Stimulated activated CD8-positive, alpha-beta memory T cell treated with anti-CD3 and anti-CD28 coated beads, Interleukin-7, amount 100 ng/mL, for 48 hours (primary cell): ENCODE results near the gene C21orf58.

Experiments used
- DNase-seq, 2 donors: peaks; one replicate each; pipeline ENCODE4 v3.0.0-alpha.2; 2020; ENCODE audit warnings: low read depth in 1 of 2; ENCODE audit errors: extremely low read depth in 1 of 2

The C21orf58 gene

DNA sequence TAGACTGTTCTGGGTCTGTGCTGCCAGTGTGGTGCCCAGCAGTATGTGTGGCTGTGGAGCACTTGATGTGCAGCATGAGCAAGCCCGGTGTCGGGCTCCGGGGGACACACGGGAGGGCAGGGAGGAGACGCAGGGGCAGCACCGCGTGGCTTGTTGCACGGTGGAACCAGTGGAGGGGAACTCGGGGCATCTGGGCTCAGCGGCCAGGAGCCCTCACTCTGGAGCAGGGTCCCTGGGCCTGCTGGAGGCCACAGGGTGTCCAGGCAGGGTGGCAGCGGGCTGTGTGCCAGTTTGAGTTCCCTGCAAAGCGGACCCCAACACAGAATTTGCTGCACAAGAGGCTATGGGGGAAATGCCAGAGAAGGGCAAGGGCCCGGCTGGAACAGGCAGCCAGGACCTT, 30.8 kb upstream of the C21orf58 start:
- DNase-seq: no peak

DNA sequence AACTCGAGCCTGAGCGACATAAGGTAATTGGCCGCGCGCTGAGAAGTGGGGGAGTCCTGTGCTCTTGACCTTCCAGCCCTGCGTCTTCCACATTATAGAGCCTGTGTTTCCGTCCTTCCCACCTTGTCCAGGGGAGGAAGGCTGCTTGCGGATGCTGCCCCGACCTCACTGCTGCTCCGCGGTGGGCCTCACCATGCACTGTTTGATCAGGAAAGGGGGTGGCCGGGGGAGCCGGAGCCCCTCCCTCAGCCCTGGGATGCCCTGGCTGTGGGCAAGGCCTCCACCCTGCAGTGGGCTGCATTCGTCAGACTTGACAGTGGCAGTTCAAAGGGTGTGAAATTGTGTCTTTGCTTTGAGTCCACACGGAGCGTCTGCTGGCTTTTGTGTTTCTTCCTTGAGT, 30.4 kb upstream of the C21orf58 start:
- DNase-seq: no peak

DNA sequence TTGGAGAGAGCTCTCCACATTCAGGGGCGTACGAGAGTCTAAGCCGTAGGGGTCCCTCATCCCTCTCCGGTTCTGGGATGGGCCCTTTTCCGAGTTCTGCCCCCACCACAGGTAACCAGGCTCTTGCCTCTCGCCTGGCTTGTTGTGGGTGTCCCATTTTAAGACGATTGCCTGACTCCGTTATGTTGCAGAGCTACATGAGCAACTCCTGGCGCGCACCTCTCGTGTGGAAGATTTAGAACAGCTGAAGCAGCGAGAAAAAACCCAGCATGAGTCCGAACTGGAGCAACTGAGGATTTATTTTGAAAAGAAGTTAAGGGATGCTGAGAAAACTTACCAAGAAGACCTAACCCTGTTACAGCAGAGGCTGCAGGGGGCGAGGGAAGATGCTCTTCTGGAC, 29.2 kb upstream of the C21orf58 start:
- DNase-seq: no peak

DNA sequence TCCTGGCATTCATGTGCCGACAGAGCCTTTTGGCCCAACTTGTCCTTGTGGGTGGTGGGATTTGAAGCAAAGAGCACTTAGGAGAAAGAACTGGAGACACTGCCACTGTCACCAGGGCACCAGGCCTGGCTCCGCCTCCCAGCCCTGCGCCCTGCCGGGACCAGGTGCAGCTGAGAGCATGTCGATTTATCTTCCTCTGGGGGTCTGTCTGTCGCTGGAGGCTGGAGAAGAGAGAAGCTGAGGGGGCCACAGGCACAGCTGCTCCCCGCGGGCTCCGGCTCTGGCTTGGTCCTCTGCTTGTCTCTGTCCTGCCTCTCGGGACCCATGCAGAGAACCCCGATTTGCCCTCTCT, 28.5 kb upstream of the C21orf58 start:
- no peak for DNase-seq

DNA sequence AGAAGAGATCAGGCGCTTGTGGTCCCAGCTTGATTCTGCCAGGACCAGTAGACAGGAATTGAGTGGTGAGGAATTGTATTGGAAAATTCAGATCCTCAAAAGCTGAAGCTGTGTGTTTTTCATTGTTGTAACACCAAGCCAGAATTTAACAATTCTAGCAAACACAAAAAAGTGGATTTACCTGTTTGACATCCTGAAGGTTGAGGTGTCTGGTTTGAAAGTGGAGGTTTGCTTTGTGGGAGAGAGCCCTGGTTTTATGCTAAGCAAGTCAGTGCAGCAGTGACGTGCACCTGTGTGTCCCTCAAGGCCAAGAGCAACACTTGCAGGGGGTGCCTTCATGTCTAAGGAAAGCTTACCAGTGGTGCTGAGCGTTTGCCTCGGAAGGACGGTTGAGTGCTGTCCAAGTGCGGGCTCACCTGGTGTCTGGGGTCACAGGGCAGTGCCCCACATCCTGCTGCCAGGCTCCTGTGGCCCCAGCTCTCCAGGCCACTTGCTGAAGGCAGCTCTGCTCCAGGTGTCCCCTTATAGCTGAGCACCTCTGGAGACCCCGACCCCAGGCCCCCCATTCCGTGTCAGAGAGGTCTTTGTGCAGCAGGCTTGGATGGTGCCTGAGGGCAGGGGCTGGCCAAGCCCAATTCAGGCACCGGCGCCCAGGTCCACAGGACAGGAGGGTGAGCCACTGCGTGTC, 27.9 kb upstream of the C21orf58 start:
- DNase-seq: no peak

DNA sequence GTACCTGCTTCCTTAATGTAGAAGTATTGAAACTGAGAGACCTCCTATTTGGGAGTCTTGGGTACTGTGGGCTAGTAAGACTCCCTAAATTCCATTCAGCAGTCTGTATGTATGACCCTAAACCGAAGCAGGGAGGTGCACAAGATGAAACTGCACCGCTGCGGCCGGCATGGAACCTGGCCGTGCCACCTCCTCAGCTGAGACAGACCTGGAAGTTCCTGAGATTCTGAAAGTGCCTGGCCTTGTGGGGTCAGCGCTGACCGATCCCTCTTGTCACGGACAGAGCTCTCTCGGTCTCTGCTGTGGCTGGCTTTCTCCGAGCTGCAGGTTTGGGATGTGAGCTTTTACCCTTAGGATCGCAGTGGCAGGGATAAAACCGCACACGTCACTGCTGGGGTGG, 27.3 kb upstream of the C21orf58 start:
- DNase-seq: no peak

DNA sequence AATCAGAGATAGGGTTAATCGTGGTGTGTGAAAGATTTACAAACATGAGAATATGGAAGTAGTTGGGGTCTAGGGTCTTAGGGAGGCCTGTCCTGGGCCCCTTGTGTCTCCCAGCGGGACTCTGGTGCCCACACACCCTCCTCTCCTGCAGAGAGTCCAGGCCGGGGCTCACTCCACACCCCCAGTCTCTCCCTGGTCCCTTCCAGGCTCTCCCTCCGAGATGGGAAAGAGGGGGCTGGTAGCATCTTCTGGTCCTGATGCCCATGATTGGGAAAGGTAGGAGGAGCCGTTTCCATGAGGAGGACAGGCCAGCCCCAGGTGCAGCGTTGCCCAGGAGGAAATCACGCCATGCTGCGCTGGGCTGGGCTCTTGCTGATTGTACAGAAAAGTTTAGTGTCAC, 26.9 kb upstream of the C21orf58 start:
- no peak for DNase-seq

DNA sequence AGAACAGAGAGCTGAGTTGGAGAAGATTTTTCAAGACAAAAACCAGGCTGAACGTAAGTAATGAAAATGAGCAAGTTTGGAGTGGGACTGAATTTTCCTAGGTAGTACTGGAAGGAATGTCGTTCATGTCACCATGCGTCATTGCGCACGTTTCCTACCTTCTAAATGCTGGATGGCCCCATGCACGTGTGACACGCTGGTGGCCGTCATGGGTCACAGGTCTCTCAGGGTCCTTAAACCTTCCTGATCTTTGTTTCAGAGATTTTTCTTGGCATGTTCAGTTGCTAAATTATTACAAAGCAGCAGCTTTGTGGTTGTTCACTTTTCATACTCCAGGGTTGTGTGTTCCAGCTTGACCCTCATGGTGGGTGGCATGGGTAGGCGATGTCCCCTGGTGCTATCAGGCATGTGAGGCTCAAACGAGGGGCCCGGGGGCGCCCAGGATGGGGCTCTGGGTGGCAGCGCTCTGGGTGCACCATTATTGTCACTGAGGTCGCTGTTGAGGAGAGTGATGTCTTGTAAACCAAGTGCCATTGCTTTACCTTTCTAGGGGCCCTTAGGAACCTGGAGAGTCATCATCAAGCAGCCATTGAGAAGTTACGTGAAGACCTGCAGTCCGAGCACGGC, 25.6 kb upstream of the C21orf58 start:
- no peak for DNase-seq

DNA sequence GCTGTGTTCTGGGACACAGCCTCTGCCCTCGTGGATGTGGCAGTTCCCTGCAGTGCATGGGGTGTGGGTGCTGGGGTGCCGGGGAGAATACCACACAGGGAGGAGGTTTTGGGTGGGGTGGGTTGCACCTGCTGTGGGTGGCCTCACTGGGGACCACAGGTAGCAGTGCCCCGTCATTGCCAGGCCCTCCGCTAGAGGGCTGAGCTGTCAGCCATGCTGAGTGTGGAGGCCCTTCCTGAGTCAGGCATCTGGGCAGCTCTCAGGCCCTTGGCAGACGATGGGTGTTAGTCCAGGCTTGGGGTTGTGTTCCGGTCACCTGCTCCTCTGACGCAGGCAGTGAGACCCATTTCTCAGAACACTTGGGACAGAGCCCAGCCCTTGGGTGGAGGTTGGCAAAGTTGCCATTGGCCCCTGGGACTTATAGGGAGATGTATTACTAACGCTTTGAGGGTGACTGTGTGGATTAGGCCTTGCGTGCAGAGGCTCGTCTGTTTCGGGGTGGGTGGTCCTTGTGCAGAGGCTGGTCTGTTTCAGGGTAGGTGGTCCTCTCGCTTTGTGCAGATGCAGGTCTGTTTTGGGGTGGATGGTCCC, 24.2 kb upstream of the C21orf58 start:
- no peak for DNase-seq

DNA sequence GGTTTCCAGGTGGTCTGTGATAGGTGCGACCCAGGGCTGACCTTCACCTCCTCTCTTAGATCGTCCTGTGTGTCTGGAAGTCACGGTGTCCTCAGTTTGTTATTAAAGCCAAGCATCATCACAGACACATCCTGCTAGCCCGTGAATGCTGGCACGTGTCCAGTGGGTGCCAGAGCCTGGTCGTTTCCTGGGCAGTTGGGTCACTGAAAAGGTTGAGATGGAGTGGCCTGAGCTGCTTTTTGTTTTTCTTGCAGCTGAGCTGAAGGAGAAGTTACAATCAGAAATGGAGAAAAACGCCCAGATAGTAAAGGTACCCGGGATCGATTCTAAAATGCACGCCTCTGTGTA, 23.5 kb upstream of the C21orf58 start:
- no peak for DNase-seq

DNA sequence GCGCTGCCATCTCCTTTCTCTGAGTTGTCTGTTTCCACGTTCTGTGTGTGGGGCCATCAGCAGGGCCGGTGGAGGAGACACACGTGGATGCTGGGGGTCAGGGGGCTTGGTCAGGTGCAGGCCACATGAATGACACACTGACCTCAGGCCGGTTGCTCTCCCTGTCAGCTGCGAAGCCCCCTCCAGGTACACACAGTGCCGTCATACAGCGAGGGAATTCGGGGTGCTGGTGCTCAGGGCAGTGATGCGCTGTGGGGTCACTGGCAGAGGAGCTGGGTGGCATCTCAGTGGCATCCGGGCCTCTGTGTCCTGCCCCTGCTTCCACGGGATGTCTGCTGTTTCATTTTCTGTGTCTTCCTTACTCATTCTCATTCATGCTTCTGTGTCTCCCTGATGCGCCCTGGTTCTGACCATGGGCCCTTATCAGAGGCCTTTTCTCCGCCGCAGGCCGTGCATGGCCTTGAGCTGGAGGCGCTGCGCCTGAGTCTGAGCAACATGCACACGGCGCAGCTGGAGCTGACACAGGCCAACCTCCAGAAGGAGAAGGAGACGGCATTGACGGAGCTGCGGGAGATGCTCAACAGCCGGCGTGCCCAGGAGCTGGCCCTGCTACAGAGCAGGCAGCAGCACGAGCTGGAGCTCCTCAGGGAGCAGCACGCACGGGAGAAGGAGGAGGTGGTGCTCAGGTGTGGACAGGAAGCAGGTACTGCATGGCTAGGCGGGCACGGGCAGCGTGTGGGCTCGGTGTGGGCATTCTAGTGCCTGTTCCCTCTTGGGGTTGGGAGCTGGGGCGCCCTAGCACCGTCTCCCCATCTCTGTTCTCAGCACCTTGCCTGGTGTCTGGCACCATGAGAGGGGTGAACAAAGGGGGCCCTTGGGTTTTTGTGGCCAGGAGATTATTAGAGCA, 22.9 kb upstream of the C21orf58 start:
- DNase-seq: no peak

DNA sequence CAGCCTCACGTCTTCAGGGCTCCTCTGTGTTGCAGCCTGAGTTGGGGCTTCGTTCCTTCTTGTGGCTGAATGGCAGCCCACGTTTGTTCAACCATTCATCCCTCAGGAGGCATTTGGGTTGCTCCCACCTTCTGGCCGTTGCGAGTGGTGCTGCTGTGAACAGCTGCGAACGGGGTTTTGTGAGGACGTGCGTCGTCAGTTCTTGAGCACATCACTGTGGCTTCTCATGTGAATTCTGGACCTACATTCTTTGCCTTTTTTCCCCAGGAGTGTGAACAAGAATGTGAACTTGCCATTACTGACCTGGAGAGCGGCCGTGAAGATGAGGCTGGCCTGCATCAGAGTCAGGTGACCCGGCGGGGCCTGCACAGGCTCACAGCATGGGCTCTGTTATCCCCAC, 22.2 kb upstream of the C21orf58 start:
- DNase-seq: no peak

DNA sequence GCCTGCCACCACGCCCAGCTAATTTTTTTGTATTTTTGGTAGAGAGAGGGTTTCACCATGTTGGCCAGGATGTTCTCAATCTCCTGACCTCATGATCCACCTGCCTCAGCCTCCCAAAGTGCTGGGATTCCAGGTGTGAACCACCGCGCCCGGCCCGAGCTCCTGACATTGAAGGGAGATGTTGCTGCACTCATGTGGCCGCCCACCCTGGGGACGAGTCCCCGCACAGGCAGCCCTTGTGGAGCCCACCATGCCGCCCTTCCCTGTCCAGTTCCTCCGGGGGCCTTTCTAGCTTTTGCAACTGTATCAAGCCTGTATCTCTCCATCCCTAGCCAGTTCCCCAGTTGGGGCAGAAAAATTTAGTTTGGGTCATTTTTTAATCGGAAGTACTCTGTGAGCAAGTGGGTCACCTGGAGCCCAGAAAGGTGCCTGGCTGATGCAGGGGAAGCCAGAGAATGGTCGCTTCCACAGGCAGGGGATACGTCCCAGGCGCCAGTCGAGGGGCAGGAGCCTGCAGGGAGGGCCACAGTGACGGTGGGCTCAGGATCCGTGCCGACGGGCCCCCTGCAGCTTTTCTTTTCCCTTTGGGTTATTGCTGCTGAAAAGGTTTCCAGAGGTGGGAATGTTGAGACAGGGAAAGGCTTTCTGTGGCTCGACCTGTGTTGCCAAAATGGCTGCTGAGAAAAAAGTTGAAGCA, 20.7 kb upstream of the C21orf58 start:
- DNase-seq: no peak

DNA sequence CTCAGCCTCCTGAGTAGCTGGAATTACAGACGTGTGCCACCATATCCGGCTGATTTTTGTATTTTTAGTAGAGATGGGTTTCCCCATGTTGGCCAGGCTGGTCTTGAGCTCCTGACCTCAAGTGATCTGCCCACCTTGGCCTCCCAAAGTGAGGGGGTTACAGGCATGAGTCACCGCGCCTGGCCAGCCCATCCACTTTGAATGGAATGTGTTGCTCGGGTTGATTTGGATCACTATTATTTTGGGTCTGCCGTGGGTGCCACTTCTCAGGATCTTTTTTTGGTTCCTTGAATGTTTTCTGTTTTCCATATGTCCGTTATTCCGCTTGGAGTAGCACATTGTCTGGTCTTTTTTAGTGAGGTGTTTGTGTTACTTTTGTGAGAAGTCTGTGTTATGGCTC, 17.3 kb upstream of the C21orf58 start:
- no peak for DNase-seq

DNA sequence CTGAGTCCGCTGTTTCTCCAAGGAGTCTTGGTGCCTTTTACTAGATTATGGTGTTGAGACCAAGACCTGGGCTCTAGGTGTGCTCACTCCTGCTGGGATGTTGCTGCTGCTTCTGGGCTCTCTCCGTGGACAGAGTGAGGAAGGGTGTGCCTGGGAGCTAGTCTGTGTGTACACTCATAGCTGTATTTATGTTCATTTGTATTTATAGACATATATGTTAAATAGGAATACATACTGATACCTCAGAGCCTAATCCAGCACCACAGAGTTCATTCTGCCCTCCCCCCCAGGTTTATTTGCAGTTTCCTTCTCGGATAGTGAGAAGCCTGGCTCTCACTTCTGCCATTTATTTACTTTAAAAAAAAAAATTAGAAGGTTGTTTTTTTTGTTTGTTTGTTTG, 12.9 kb upstream of the C21orf58 start:
- DNase-seq: no peak

DNA sequence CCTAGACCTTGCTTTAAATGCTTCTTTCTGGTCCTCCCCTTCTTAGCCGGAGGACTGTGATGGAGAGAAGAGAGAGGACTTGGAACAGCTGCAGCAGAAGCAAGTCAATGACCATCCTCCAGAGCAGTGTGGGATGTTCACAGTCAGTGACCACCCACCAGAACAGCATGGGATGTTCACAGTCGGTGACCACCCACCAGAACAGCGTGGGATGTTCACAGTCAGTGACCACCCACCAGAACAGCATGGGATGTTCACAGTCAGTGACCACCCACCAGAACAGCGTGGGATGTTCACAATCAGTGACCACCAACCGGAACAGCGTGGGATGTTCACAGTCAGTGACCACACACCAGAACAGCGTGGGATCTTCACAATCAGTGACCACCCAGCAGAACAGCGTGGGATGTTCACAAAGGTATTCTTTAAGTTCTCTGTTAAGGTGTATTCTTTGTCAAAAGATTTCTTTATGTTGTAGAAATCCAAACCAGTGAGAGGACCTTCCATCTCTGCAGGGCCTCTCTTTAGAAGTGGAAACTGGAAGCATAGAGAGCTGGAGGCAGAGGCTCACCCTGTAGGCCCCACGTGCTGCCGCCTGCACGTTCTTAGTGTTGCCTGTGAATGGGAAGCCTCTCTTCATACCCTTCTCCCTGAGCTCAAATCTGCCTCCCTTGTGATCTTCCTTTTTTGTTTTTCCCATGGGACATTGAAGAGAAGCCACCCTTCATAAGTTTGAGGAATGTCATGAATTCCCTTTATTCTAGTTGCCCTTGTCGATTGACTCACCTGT, 10.9 kb upstream of the C21orf58 start:
- DNase-seq: no peak

DNA sequence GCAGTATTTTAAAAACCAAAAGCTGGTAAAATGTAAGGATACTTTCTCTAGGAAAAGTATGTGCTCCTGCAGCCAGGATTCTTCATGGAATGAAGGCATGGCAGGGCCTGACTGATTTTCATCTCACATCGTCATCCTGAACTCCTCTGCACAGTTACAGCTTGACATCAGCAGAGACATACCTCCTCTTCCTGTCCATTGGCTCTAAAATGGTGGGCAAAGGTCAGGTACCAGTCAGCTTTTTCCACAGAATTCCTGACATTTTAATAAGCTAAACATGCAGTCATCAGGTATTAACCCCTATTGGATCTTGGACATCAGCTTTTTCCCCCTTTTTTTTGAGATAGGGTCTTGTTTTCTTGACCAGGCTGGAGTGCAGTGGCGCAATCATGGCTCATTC, 6.1 kb upstream of the C21orf58 start:
- DNase-seq: no peak

DNA sequence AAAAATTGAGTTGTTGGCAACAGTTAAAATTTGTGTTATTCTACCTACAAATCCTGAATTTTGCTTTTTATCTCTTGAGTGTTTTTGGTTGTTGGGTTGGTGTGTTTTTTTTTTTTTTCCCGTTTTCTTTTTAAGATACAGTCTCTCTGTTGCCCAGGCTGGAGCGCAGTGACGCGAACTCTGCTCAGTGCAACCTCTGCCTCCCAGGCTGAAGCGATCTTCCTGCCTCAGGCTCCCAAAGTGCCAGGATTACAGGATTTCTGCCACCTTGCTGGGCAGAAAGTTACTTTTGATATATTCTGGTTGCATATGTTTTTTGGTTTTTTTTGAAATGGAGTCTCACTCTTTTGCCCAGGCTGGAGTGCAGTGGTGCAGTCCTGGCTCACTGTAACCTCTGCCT, 4.5 kb upstream of the C21orf58 start:
- no peak for DNase-seq

DNA sequence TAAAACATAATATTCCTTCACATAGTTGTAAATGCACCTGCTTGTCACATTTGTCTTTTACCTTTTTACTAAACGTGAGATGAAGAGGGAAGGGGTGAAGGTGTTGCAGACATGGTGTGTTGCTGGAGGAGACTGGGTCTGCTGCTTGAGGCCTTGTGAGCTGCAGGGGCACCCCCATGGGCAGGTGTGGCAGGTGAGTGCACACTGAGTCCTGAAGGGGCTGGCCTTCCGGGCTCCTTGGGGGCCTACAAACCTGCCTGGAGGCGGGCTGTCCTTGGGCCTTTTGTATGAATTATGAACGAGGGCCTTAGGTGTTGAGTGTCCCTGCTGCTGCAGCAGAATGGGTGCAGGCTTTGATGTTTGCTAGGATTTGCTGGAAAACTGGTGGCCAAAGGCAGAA, 4.0 kb upstream of the C21orf58 start:
- no peak for DNase-seq

DNA sequence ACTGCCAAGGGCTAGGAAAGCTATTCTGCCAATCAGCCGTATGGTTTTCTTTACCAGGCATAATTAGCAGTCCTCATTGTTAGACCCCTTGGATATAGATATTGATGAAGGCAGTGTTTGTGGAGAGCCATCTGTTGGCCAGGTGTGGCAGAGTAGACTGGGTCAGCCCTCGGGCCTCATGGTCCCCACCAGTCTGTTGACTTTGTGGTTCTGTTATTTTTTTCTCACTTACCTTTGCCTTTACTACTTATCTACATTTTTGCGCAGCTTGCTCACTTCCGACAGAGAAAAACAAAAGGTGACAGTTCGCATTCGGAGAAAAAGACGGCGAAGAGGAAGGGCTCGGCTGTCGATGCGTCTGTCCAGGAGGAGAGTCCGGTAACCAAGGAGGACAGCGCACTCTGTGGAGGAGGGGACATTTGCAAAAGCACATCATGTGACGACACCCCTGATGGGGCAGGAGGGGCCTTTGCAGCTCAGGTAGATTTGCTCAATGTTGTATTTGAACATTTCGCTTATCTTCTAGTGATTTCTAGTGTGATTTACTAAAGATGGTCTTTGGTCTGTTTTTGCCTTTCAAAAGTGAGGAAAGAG, 2.5 kb upstream of the C21orf58 start:
- no peak for DNase-seq
